ENCODE measurements around the gene MYOC.
"Not testable (repeated sequence)": the region's sequence is repeated elsewhere in the genome, so short reads cannot be mapped to it uniquely, and the experiment has no call there.

MYOC gene

DNA sequence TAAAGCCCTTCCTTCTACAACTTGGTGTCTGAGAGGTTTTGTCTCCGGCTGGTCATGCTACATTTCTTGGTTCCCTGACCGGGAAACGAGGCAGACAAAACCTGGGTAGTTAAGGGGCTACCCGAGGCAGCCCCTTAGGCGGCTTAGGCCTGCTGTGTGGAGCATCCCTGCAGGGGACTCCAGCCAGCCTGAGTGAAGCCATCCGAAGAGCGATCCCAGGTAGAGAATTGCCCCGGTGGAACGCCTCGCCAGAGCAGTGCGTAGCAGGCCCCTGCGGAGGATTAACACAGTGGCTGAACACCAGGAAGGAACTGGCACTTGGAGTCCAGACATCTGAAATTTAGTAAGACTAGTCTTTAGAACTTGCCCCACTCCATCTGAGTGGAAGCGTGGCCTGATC, 51.6 kb downstream of the MYOC start:
- DNase-seq = no peak

DNA sequence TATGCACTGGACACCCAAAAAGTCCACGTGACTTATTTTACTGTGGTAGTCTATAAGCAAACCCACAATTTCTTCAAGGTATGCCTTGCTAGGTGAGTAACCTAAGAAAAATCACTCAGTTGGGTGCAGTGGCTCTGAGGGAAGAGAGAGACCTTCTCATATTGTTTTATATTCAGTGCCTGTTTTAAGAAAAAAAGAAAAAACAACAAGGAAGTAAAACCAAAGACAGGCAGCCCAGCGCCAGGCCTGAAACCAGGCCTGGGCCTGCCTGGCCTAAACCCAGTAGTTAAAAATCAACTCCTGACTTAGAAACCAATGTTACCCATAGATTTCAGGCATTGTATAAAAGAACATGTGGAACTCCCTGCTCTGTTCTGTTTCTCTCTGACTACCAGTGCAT, 52.2 kb downstream of the MYOC start:
- DNase-seq = not testable (repeated sequence)

DNA sequence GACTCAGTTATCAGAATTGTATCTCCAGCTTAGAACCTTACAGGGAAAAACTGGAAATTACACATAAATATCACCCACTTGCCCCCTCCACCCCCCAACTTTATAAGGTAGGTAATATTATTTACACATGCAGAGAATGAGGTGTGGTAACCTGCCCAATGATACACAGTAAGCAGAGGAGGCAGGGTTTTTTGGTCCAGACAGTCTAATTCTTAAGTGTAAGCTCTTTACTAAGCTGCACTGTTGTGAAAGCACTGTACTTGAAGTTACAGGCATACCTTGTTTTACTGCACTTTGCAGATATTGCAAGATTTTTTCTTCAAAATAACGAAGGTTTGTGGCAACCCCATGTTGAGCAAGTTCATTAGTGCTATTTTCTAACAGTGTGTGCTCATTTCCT, 55.3 kb downstream of the MYOC start:
- DNase-seq = no peak

DNA sequence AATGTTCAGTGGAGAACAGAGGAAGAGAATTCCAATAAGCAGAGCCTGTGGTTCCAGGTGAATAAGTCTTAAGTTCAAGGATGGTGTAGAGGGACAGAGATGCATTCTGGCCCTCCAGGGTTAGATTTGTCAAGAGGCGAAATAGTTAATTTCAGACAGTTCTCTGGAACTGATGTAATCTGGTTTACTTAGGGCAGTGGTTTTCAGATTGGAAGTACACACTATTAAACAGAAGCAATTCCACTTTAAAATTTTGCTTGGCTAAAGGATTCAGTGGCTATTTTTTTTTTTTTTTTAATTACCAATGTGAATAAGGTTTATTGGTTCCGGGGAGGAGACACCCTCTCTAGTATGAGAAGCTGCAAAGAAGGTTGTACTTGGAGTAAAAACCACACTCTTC, 55.8 kb downstream of the MYOC start:
- no peak for DNase-seq

DNA sequence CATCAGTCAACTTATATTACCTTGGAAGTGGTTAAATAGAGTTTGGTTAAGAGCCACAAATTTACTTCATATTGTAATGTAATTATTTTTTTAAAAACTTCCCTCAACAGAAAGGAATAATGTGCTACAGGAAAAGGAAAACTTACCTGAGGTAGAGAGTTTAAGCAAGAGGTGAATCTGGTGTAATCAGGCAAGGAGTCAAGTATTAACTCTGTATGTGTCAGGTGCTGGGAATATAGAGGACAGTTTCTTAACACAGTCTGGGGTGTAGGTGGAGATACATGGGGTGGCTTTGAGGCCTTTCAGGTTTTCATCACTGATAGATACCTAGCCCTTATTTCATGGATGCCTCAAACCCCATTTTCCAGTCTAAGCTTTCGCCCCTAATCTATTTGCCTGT, 56.4 kb downstream of the MYOC start:
- DNase-seq = no peak

DNA sequence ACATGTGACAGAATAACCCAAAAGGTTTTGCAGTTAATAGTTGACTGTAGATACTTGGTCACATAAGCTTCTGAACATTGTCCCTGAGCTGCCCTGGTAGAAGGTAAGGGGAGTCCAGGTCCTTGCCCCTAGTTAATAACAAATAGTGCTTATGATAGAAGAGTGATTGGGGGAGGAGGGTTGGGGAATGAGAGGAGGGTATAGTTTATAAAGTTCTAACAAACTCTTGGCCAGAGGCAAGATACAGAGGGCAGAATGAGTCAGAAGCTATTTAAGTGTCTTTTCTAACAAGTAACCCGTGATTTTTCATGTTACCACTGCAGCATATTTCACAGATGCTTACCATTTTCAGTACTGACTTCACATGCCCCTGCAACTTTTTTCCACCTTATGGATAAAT, 57.2 kb downstream of the MYOC start:
- no peak for DNase-seq

DNA sequence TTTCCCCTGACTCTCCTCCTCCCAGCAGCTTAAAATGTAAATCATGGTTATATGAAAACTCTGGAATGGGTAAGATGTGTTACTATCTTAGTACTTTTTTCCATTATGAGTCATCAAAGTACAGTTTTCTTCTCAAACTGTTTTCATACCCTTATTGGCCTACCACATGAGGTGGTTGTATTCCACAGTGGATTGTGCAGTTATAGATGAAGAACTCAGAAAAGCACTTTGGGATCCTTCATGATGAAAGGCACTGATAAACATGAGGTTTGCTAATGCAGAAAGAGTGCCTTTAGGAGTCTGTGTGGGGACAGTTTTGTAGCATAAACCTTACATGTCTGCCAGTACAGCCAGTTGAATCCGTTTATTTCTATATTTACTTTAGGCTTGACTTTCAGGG, 62.5 kb downstream of the MYOC start:
- DNase-seq = no peak

DNA sequence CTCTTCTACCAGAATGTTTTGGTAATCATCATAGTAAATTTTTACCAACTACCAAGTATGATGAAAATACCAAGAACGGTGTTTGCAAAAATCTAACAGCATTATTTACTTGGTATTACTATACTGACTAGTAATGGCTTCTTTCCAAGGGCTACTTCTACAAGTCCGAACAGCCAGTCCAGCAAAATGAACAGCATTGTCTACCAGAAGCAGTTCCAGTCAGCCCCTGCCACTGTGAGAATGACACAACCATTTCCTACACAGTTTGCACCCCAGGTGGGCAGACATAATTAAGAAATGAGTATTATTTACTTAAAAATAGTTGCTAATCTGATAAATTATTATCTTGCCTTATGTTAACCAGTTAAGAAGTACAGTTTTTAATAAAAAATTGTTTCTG, 64.3 kb downstream of the MYOC start:
- DNase-seq = no peak

DNA sequence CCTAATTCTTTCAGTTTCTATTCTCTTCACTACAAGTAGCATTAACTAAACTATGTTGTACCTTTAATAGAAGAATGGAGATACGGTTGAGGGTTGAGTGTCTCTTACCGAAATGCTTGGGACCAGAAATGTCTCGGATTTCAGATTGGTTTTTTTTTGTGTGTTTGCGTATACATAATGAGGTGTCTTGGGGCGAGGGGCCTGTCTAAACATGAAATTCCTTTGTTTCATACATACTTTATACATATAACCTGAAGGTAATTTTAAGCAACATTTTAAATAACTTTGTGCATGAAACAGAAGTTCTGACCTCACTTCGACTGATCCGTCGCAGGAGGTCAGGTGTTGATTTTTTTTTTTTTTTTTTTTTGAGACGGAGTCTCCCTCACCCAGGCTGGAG, 66.8 kb downstream of the MYOC start:
- no peak for DNase-seq

All from activated CD4-positive, alpha-beta T cell treated with anti-CD3 and anti-CD28 coated beads, Interleukin-2, amount 50 U/mL, for 4 hours (primary cell).